ENCODE measurements around the gene IMP3.

IMP3 gene

DNA sequence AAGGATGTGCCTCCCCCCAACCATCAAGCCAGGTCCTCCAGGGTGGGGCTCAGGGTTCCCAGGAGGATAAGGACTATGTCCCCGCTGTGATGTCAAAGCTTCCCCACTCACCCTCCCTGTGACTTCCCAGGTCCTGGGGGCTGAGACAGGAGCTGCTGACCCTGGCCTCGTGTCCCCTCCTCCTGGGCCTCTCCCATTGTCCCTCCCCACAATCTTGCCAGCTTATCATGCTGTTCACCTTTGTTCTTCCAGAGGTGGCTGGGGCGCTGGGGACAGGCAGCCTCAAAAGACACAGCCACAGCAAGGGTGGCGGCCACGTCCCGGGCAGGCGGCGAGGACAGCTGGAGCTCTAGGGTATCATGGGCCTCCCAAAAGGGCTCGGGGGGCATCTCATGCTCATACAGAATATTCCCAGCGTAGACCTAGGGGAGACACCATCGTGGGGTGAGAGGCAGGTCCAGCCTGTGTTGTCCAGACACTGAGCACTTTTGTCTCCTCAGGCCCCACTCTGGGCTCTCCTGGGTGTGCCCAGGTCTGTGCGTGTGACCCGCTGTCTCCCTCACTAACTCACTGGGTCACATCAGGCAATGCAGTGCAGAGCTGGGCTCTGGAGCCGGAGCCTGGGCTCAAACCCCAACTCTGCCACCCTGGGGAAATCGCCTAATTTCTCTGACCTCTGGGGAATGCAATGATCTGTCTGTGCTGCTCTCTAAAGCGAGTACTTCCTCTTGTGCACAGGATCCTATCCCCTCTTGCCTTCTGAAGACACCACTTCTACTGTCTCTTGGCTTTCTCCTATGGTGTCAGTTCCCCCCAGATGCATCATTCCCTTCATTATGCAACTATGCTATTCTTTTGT lies 37.7 kb upstream of the IMP3 start:
- TF ChIP-seq SIN3A (IDR thresholded peaks at IDR 0.05; ENCODE audit: borderline replicate concordance, insufficient read depth, low read length) (no peak), POLR2AphosphoS5 (IDR thresholded peaks at IDR 0.05; ENCODE audit: low read depth, low read length) (no peak), FOXP2 (optimal IDR thresholded peaks at IDR 0.05; ENCODE audit: borderline replicate concordance, extremely low read depth, extremely low read length, insufficient read depth) (no peak), TAF1 (IDR thresholded peaks at IDR 0.05; ENCODE audit: borderline replicate concordance, insufficient read depth, low read length) (no peak)
- TF ChIP-seq, protein P1, sequence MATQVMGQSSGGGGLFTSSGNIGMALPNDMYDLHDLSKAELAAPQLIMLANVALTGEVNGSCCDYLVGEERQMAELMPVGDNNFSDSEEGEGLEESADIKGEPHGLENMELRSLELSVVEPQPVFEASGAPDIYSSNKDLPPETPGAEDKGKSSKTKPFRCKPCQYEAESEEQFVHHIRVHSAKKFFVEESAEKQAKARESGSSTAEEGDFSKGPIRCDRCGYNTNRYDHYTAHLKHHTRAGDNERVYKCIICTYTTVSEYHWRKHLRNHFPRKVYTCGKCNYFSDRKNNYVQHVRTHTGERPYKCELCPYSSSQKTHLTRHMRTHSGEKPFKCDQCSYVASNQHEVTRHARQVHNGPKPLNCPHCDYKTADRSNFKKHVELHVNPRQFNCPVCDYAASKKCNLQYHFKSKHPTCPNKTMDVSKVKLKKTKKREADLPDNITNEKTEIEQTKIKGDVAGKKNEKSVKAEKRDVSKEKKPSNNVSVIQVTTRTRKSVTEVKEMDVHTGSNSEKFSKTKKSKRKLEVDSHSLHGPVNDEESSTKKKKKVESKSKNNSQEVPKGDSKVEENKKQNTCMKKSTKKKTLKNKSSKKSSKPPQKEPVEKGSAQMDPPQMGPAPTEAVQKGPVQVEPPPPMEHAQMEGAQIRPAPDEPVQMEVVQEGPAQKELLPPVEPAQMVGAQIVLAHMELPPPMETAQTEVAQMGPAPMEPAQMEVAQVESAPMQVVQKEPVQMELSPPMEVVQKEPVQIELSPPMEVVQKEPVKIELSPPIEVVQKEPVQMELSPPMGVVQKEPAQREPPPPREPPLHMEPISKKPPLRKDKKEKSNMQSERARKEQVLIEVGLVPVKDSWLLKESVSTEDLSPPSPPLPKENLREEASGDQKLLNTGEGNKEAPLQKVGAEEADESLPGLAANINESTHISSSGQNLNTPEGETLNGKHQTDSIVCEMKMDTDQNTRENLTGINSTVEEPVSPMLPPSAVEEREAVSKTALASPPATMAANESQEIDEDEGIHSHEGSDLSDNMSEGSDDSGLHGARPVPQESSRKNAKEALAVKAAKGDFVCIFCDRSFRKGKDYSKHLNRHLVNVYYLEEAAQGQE (IDR thresholded peaks at IDR 0.05; ENCODE audit: insufficient read depth in 1 of 2, low read depth in 2 of 2, low read length in 2 of 2): no peak

GRCh38 chr15:75676688-75677464 lies 36.9 kb upstream of the IMP3 start:
- TF ChIP-seq POLR2AphosphoS5 (IDR thresholded peaks at IDR 0.05; ENCODE audit: low read depth, low read length) (no peak), TAF1 (IDR thresholded peaks at IDR 0.05; ENCODE audit: borderline replicate concordance, insufficient read depth, low read length) (no peak), SIN3A (IDR thresholded peaks at IDR 0.05; ENCODE audit: borderline replicate concordance, insufficient read depth, low read length) (no peak), FOXP2 (optimal IDR thresholded peaks at IDR 0.05; ENCODE audit: borderline replicate concordance, extremely low read depth, extremely low read length, insufficient read depth) (no peak)
- TF ChIP-seq, protein P1 (IDR thresholded peaks at IDR 0.05; ENCODE audit: insufficient read depth in 1 of 2, low read depth in 2 of 2, low read length in 2 of 2): no peak

GRCh38 chr15:75675579-75676404 lies 35.8 kb upstream of the IMP3 start:
- no peak for TF ChIP-seq SIN3A (IDR thresholded peaks at IDR 0.05; ENCODE audit: borderline replicate concordance, insufficient read depth, low read length)
- TF ChIP-seq TAF1 (IDR thresholded peaks at IDR 0.05; ENCODE audit: borderline replicate concordance, insufficient read depth, low read length): no peak
- TF ChIP-seq, protein P1 (IDR thresholded peaks at IDR 0.05; ENCODE audit: insufficient read depth in 1 of 2, low read depth in 2 of 2, low read length in 2 of 2): no peak
- TF ChIP-seq POLR2AphosphoS5 (IDR thresholded peaks at IDR 0.05; ENCODE audit: low read depth, low read length): no peak
- no peak for TF ChIP-seq FOXP2 (optimal IDR thresholded peaks at IDR 0.05; ENCODE audit: borderline replicate concordance, extremely low read depth, extremely low read length, insufficient read depth)

- TF ChIP-seq, protein P1 (IDR thresholded peaks at IDR 0.05; ENCODE audit: insufficient read depth in 1 of 2, low read depth in 2 of 2, low read length in 2 of 2): no peak
- no peak for TF ChIP-seq POLR2AphosphoS5 (IDR thresholded peaks at IDR 0.05; ENCODE audit: low read depth, low read length)
- TF ChIP-seq TAF1 (IDR thresholded peaks at IDR 0.05; ENCODE audit: borderline replicate concordance, insufficient read depth, low read length): no peak
- TF ChIP-seq SIN3A (IDR thresholded peaks at IDR 0.05; ENCODE audit: borderline replicate concordance, insufficient read depth, low read length): no peak
- no peak for TF ChIP-seq FOXP2 (optimal IDR thresholded peaks at IDR 0.05; ENCODE audit: borderline replicate concordance, extremely low read depth, extremely low read length, insufficient read depth)
These were observed 34.3 kb upstream of the IMP3 start for GRCh38 chr15:75674366-75674765.
